GM12875 (cell line): ENCODE measurements around the gene ZNF608.

ENCODE experiments used
- H3K4me3 ChIP-seq: one replicate; pipeline ENCODE4 v1.5.1; 2011; ENCODE audit warnings: low read depth, low read length, control low read depth
- TF ChIP-seq, protein P1 (sequence below): IDR thresholded peaks from 2 replicates; pipeline ENCODE4 v1.5.1; 2011; ENCODE audit warnings: low read depth, mild to moderate bottlenecking, control low read depth, inconsistent platforms, low read length, moderate library complexity, borderline replicate concordance; ENCODE audit not compliant: insufficient read depth

ZNF608 gene, protein sequence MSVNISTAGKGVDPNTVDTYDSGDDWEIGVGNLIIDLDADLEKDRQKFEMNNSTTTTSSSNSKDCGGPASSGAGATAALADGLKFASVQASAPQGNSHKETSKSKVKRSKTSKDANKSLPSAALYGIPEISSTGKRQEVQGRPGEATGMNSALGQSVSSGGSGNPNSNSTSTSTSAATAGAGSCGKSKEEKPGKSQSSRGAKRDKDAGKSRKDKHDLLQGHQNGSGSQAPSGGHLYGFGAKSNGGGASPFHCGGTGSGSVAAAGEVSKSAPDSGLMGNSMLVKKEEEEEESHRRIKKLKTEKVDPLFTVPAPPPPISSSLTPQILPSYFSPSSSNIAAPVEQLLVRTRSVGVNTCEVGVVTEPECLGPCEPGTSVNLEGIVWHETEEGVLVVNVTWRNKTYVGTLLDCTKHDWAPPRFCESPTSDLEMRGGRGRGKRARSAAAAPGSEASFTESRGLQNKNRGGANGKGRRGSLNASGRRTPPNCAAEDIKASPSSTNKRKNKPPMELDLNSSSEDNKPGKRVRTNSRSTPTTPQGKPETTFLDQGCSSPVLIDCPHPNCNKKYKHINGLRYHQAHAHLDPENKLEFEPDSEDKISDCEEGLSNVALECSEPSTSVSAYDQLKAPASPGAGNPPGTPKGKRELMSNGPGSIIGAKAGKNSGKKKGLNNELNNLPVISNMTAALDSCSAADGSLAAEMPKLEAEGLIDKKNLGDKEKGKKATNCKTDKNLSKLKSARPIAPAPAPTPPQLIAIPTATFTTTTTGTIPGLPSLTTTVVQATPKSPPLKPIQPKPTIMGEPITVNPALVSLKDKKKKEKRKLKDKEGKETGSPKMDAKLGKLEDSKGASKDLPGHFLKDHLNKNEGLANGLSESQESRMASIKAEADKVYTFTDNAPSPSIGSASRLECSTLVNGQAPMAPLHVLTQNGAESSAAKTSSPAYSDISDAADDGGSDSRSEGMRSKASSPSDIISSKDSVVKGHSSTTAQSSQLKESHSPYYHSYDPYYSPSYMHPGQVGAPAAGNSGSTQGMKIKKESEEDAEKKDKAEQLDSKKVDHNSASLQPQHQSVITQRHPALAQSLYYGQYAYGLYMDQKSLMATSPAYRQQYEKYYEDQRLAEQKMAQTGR (N-terminal part only)

DNA sequence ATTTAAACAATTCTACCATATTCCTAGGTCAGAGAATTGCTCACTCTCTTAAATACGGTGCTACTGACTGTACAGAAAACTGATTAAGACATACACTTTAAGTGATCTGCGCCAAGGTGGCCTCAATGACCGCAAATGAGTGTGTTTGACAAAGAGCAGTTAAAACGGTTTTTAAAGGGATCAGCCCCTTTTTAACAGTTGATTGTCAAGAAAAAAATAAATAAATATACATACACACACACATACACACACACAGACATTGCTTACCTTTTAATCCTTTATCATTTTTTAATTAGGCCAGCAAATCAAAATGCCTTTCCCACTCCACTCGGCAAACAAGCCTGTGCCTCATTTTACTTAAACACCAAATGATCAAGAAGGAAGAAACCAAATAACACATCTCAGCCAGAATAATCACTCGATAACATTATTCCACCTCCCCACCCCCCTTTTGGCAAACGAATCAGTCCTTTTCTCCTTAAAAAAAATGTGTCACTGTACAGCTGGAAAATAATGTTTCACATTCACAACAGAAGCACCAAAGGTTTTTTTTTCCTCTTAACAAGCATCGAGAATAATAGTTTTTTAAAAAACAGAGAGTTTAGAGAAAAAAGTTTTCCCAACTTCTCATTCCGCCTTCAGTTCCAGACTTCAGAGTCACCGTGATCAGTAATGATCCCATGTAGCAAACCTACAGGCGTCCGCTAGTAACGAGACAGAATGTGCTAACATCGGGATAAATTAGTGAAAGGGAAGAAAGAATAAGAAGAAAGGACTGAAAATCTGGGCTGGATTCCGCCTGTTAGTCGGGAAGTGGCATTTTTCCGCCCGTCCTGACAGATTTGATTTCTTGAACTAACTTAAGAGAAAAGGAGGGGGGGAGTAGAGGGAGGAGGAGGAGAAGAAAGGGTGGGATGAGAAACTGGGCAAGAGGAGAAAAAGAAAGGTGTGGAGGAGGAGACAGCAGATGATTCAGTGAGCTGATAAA lies at the start of gene ZNF608:
TSS of gene ZNF608 (minus strand) at position 712 of the 988 bp plus-strand sequence. CDS start 1,650 bp downstream, outside the sequence.
- H3K4me3 ChIP-seq = peak within 1 kb of the TSS; percentile 58
- TF ChIP-seq, protein P1, sequence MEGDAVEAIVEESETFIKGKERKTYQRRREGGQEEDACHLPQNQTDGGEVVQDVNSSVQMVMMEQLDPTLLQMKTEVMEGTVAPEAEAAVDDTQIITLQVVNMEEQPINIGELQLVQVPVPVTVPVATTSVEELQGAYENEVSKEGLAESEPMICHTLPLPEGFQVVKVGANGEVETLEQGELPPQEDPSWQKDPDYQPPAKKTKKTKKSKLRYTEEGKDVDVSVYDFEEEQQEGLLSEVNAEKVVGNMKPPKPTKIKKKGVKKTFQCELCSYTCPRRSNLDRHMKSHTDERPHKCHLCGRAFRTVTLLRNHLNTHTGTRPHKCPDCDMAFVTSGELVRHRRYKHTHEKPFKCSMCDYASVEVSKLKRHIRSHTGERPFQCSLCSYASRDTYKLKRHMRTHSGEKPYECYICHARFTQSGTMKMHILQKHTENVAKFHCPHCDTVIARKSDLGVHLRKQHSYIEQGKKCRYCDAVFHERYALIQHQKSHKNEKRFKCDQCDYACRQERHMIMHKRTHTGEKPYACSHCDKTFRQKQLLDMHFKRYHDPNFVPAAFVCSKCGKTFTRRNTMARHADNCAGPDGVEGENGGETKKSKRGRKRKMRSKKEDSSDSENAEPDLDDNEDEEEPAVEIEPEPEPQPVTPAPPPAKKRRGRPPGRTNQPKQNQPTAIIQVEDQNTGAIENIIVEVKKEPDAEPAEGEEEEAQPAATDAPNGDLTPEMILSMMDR = no peak

DNA sequence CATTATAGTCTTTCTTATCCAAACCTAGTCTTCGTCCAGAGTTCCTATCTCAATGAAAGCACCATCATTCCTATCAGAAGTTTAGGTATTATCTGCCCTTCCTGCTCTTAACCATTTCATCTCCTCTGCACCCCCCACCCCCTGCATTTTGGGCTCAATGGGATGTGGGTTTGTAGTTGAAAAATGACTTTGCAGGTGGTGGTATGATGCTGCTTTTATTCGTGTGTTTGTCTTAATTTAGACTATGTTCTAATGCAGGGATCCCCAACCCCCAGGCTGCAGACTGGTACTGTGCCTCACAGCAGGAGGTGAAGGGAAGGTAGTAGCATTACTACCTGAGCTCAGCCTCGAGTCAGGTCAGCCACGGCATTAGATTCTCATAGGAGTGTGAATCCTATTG lies 49.4 kb upstream of the ZNF608 start:
- no peak overlapping the region for H3K4me3 ChIP-seq
- TF ChIP-seq, protein P1 = no peak

DNA sequence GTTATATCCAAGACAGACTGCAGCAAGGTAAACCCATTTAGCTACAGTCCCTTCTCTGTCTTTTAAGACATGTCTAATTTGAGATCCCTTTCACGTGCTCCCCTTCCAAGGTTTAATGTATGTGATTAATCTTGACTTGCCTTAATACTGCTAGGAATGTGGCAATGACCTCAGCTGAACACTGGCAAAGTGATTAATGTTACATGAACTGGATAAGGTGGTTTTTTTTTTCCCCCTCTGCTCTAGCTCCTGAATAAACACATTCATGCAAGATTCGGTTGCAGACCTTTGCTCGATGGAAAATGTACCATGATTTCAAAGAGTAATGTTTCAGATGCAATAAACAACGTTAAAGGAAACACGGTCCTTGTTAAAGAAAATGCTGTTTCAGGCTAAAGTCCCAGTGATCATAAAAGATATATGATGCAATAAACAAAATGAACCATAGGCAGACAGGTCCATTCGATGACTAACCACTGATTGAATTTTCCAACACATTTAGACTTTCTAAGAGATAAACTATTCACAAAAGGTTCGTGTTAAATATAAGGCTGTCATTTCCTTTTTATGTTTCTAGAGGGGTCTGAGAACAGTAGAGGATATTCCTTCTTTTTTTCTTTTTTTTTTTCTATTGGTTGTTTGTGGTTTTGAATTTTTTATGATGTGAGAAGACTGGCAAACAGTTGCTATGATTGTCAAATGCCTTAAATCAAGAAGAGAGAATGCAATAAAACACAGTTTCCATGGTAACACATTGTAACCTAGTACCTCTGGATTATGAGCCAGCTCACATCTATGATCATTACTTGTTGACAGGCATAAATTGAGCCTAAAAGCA lies 44.7 kb upstream of the ZNF608 start:
- no peak overlapping the region for H3K4me3 ChIP-seq
- TF ChIP-seq, protein P1 = no peak

DNA sequence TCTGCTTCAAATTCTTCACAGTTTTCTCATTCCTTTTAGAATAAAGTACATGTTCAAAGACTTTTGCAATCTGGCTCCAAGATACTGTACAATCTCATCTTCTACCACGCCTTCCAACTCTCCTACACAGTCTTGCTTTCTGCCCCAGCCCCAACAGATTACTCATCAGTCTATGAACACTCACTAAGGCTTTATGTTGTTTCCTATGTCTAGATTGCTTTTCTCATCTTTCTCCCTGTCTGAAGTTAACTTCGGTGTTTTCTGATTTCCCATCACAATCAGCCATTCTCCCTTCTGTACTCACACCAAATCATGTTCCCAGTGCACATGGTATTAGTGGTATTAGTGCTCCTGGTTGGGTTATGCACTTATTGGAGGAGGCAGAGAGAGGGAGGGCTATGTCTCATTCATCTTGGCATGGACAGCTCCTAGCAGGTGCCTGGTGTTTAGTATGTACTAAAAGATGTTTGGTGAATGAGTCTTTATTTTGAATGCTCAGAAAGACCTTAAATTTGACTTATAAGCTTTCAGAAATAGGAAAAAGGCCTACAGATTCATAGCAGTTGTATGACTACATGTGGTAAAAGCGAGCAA lies 44.0 kb upstream of the ZNF608 start:
- TF ChIP-seq, protein P1 = no peak
- no peak overlapping the region for H3K4me3 ChIP-seq

DNA sequence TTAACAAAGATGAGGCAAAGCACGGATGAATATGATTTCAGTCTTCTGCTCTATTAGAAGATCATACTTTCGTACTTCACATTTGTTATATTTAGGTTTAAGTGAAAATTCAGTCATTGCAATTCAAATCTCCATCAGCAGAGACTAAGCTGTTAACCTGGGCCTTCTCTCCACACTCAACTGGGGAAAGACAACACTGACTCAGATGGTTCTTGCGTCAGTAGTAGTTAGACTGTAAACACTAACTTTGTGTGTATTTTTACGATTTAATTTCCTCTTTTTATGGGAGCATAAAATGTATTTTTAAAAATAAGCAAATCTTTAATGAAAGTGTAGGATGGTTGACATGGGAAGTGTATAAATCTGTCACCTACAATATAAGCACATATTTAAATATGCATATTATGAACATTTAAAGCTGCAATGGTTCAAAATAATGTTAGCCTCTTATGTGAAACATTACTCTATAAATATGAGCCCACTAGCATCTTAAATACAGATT lies 42.7 kb upstream of the ZNF608 start:
- TF ChIP-seq, protein P1 = no peak
- no peak overlapping the region for H3K4me3 ChIP-seq
